ENCODE data around the gene MUS81. TPM values are rescaled to one million over a fixed set of nuclear protein-coding genes. Genes with fewer than 3 reads are reported as not detected.

MUS81 gene
- total and polyA plus RNA-seq, 10 of the 15 experiments (the other 5 are each of a cell fraction or from before 2014, with no cell fraction given): 11.8 to 76.1 (median 48.4) TPM

DNA sequence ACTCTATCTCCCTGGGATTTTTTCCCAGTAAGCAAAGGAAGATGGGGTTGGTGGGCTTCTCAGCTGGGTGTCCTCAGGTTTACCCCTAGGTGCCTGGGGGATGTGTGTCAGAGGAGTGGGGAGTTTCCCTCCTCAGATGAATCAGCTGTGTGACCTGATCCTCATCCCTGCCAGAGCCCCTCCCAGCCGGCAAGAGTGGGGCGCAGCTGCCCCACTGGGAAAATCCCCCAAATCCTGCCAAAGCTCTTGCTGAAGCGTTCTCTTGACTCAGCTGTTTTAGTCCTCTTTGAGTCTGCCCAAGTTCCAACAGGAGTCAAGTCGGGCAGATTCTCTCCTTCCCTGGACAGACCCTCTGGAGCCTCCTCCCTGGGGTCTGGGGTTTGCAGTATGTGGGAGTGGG, 52.6 kb downstream of the MUS81 start:
- no TSS peak for BruUV-seq (replicated peaks)
- Histone ChIP-seq H3K4me2 (ENCODE audit: control insufficient read depth, insufficient read depth) (no peak overlapping the region; the same call in 1 of the 2 replicates), H3K27ac (ENCODE audit: control insufficient read depth, insufficient read depth) (peak overlapping the region; percentile 29; the same call in 1 of the 2 replicates), H3K4me1 (ENCODE audit: control insufficient read depth, insufficient read depth, low read length) (peaks cover 41% of the 10 kb centered on the region), H3K79me2 (ENCODE audit: control insufficient read depth, insufficient read depth, low read length) (peaks cover 11% of the 10 kb centered on the region), H3K9ac (ENCODE audit: control insufficient read depth, insufficient read depth, low read length) (no peak overlapping the region; the same call in 1 of the 2 replicates), H3K9me3 (replicated peaks; ENCODE audit: control insufficient read depth, insufficient read depth, low read length) (no peaks in the 10 kb centered on the region), H3K36me3 (ENCODE audit: control insufficient read depth in 2 of 2, insufficient read depth in 2 of 2, low read length in 1 of 2) (no peaks in the 10 kb centered on the region; a peak in 1 of 4 replicates), H4K20me1 (ENCODE audit: control insufficient read depth, insufficient read depth) (no peaks in the 10 kb centered on the region), H2AFZ (ENCODE audit: control insufficient read depth, low read depth, low read length) (no peak overlapping the region), H3K27me3 (replicated peaks in 1 of 2; ENCODE audit: control insufficient read depth in 2 of 2, insufficient read depth in 2 of 2, low read length in 1 of 2) (no peaks in the 10 kb centered on the region), H3K4me3 (no peak overlapping the region)
- RAD21 ChIA-PET (ENCODE audit: unreplicated experiment): interaction anchor here (0.8 to 2.1 kb wide), 6 partner anchors 11 to 28 kb away, joined by 3 to 18 read pairs (median 8); partner anchors contain the start of genes CCDC85B and FIBP
- FAIRE-seq: no peak
- ATAC-seq: peak; percentile 65
- POLR2A ChIA-PET: interaction anchor here (0.5 to 2.1 kb wide), 8 partner anchors 11 to 1566 kb away, joined by 3 to 34 read pairs (median 3); partner anchors contain the start of genes CCDC85B, FIBP and FOSL1
- CTCF ChIA-PET: interaction anchor here (0.9 to 6.5 kb wide), 7 partner anchors 15 to 53 kb away, joined by 3 to 89 read pairs (median 5); partner anchors contain the start of genes CCDC85B and FIBP
- WGBS (ENCODE audit: insufficient coverage, insufficient replicate concordance, low lambda C conversion rate, missing lambda C conversion rate): 28% methylated on average over 4 of the region's 4 CpGs
- intact Hi-C loops (cut with micrococcal nuclease; ENCODE audit: unreplicated experiment): no loop called here
- no peak for DNase-seq (ENCODE audit: low read depth, low spot score)
- SMC1A ChIA-PET (ENCODE audit: uncharacterized antibody, unreplicated experiment): interaction anchor here (0.7 to 3.2 kb wide), 7 partner anchors 9 to 109 kb away, joined by 3 to 24 read pairs (median 3); partner anchors contain the start of genes CCDC85B and FIBP
- in situ Hi-C loops (cut with MboI): no loop called here
- TF ChIP-seq PML (IDR thresholded peaks at IDR 0.05; ENCODE audit: low read length) (no peak), RB1 (IDR thresholded peaks at IDR 0.05; ENCODE audit: borderline replicate concordance) (no peak), ZNF24 (IDR thresholded peaks at IDR 0.05) (no peak), NR2C2 (IDR thresholded peaks at IDR 0.05; ENCODE audit: borderline replicate concordance, control insufficient read depth, insufficient read length, low read depth) (no peak), MYC (IDR thresholded peaks at IDR 0.05; ENCODE audit: insufficient read depth, insufficient read length, insufficient replicate concordance, low read length, severe bottlenecking) (no peak), EED (IDR thresholded peaks at IDR 0.05; ENCODE audit: low read depth) (peak; percentile 31; the same call in 1 of the 2 replicates), YBX1 (IDR thresholded peaks at IDR 0.05) (no peak), TCF7 (IDR thresholded peaks at IDR 0.05; ENCODE audit: borderline replicate concordance) (no peak), SP1 (IDR thresholded peaks at IDR 0.05; ENCODE audit: low read depth, low read length) (no peak), HDAC6 (IDR thresholded peaks at IDR 0.05; ENCODE audit: unreplicated experiment) (no peak), BACH1 (IDR thresholded peaks at IDR 0.05; ENCODE audit: borderline replicate concordance) (no peak), SMARCA5 (IDR thresholded peaks at IDR 0.05) (no peak), SUZ12 (IDR thresholded peaks at IDR 0.05; ENCODE audit: unreplicated experiment) (no peak), RAD21 (IDR thresholded peaks at IDR 0.05; ENCODE audit: insufficient read depth, low read depth, low read length) (no peak), NRF1 (conservative IDR thresholded peaks at IDR 0.05; ENCODE audit: low read depth, low read length) (no peak), EGR1 (IDR thresholded peaks at IDR 0.05; ENCODE audit: borderline replicate concordance in 1 of 2, low read depth in 2 of 2, low read length in 2 of 2) (no peak)
- TF ChIP-seq, protein P1, sequence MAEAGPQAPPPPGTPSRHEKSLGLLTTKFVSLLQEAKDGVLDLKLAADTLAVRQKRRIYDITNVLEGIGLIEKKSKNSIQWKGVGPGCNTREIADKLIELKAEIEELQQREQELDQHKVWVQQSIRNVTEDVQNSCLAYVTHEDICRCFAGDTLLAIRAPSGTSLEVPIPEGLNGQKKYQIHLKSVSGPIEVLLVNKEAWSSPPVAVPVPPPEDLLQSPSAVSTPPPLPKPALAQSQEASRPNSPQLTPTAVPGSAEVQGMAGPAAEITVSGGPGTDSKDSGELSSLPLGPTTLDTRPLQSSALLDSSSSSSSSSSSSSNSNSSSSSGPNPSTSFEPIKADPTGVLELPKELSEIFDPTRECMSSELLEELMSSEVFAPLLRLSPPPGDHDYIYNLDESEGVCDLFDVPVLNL (IDR thresholded peaks at IDR 0.05; ENCODE audit: low read depth, low read length): no peak
- TF ChIP-seq, protein P2, sequence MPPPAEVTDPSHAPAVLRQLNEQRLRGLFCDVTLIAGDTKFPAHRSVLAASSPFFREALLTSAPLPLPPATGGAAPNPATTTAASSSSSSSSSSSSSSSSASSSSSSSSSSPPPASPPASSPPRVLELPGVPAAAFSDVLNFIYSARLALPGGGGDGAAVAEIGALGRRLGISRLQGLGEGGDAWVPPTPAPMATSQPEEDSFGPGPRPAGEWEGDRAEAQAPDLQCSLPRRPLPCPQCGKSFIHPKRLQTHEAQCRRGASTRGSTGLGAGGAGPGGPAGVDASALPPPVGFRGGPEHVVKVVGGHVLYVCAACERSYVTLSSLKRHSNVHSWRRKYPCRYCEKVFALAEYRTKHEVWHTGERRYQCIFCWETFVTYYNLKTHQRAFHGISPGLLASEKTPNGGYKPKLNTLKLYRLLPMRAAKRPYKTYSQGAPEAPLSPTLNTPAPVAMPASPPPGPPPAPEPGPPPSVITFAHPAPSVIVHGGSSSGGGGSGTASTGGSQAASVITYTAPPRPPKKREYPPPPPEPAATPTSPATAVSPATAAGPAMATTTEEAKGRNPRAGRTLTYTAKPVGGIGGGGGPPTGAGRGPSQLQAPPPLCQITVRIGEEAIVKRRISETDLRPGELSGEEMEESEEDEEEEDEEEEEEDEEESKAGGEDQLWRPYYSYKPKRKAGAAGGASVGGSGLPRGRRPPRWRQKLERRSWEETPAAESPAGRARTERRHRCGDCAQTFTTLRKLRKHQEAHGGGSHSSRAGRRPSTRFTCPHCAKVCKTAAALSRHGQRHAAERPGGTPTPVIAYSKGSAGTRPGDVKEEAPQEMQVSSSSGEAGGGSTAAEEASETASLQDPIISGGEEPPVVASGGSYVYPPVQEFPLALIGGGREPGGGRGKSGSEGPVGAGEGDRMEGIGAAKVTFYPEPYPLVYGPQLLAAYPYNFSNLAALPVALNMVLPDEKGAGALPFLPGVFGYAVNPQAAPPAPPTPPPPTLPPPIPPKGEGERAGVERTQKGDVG (CRISPR knock-in tag; IDR thresholded peaks at IDR 0.05): no peak
- TF ChIP-seq, protein P3, sequence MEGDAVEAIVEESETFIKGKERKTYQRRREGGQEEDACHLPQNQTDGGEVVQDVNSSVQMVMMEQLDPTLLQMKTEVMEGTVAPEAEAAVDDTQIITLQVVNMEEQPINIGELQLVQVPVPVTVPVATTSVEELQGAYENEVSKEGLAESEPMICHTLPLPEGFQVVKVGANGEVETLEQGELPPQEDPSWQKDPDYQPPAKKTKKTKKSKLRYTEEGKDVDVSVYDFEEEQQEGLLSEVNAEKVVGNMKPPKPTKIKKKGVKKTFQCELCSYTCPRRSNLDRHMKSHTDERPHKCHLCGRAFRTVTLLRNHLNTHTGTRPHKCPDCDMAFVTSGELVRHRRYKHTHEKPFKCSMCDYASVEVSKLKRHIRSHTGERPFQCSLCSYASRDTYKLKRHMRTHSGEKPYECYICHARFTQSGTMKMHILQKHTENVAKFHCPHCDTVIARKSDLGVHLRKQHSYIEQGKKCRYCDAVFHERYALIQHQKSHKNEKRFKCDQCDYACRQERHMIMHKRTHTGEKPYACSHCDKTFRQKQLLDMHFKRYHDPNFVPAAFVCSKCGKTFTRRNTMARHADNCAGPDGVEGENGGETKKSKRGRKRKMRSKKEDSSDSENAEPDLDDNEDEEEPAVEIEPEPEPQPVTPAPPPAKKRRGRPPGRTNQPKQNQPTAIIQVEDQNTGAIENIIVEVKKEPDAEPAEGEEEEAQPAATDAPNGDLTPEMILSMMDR (IDR thresholded peaks at IDR 0.05 in 2 of 3, conservative IDR thresholded peaks at IDR 0.05 in 1 of 3; ENCODE audit: control insufficient read depth in 2 of 3, extremely low read depth in 1 of 3, insufficient read depth in 1 of 3, low read depth in 3 of 3, low read length in 3 of 3): no peak
